ENCODE results near the gene LPAR1.

- TF ChIP-seq CTCF (tag by site-specific recombination; IDR thresholded peaks at IDR 0.05) = no peak
- no peak for TF ChIP-seq ZNF280C (tag by site-specific recombination; IDR thresholded peaks at IDR 0.05)
- no peak for TF ChIP-seq INSM2 (tag by site-specific recombination; IDR thresholded peaks at IDR 0.05)
Observed at GRCh38 chr9:110872920-110873319, 165.3 kb downstream of the LPAR1 start.
